HG02571 (cell line): Measurements from ENCODE around the gene KREMEN1.

Source experiments
- ATAC-seq: cut with Tn5 transposase; IDR thresholded peaks from one replicate; pipeline ENCODE4 v1.9.1; 2021; ENCODE audit warnings: mild to moderate bottlenecking, moderate library complexity; ENCODE audit not compliant: unreplicated experiment

The KREMEN1 gene

DNA sequence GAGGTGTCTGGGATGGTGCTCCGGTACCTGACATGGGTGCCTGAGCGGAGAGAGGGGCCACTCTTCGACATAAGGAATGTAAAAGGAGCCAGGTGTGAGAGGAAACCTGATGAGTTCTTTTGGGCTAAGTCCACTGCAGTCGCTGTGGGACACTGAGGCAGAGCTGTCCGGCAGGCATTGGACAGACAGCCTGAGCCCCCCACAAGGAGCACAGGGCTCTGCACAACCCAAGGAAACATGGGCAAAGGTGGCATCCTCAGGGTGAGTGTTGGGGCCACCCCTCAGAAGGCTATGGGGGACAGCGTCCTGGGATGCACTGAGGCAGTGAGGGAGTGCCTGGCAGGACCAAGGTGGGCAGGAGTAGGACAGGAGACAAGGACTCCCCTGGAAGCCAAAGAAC lies 75.2 kb downstream of the KREMEN1 start:
- no peak for ATAC-seq

DNA sequence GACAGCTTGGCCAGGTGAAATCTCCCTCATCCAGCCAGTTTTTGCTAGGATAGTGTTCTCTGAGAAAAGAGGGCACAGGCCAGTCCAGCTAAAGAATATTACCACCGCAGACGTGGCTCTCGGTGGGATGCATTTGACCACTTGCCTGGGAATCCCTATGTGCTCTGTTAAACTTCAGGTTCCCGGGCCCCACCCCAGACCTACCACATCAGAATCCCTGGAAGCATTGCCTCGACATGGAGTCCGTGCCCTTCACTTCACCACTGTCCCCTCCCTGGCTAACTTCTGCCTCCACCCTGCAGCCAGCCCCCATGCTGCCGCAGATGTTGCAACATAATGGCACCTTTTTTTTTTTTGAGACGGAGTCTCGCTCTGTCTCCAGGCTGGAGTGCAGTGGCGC lies 76.0 kb downstream of the KREMEN1 start:
- ATAC-seq, result no peak

DNA sequence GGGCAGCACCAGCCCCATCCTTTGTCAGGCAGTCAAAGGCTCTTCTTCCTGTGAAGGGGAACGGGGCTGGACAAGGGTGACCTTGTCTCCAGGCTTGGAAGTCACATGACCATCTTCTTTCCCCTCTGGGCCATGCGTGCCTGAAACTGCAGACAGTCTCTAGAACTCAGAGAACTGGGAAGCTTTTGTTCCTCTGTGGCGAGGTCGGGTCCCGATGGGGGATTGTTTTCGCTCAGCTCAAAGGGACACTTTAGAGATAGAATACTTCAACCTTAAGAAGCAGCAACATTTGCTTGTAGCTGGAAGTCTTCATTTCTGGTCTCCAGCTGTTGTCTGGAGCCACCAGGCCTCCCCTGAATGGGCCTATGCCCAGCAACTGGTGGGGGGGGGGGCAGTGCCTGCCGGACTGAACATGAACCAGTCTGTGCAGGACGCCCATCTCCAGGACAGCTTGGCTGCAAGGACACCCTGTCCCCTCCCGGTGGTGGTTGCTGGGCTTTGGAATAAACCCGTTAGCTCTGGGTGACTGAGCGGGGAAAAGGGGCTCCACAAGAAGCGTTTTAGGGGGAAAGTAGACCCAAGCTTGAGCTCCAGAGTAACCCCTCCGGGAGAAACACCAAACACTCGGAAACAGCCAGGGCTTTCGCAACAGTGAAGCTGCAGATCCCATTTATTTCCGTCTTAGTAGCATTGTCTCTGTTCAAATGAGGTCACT lies 77.2 kb downstream of the KREMEN1 start:
- no peak for ATAC-seq

DNA sequence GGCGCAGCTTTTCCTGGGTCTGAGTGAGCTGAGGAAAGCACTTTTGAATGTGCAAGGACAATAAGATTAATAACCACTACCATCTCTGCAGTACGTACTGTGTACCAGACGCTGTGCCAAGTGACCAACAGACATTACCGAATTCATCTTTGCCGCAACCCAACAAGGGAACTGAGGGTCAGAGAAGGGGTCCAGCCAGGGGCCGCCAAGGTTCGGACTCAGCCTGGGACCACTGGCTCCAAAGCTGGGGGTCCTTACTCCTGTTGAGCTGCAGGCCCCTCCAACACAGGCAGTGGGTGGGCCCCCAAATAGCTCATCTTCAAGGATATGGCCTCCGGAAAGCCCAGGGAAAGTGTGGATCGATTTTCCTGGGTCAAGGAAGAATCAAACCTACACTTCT lies 77.9 kb downstream of the KREMEN1 start:
- no peak for ATAC-seq

DNA sequence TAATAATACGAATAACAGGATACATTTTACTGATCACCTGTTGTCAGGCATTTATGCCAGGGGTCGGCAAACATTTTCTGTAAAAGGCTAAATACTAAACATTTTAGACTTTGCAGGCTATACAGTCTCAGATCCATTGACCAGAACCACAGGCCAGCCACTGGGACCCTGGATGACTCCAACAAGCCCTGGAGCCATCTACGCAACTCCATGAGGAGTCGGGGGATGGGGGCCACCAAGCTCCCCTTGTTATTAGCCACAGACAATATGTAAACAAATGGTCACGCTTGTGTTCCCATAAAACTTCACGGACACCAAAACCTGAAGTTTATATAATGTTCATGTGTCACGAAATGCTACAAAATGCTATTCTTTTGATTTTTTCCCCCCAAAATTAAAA lies 78.5 kb downstream of the KREMEN1 start:
- no peak for ATAC-seq

DNA sequence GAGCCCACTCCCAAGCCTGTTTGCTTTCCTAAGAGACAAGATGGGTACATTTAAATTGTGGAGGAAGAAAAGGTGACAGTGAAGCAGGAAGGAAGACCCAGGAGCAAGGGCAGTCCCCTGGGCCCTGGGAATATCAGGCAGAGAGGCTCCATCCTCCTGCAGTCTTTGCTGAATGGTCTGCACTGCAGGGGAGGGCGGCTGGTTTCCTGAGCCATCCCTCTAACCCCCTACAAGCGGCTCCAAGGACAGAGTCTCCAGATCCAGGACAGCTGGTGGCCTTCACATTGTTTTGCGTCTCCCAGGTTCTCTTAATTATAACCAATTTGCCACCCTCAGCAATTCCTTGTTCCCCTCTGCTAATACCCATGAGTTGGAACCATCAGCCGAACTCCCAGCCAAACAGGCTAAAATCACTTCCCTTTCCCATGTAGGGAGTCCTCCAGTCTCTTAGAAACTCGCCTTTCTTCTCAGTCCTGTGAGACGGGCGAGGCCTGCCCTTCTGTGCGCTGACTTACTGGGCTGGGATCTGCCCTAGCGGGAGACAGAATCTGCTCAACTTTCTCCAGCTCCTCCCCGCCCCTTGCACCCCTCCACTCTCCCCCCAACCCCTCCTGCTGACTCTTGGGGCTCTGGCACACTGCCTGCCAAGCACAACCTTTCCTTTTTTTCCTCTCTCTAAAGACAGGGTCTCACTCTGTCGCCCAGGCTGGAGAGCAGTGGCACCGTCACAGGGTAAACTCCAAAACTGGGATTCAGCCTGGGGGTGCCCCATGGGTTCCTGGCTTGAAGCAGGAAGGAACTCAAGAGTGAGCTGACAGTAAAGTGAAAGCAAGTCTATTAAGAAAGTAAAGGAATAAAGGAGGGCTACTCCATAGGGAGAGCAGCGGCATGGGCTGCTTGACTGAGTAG lies 79.5 kb downstream of the KREMEN1 start:
- ATAC-seq, result no peak

DNA sequence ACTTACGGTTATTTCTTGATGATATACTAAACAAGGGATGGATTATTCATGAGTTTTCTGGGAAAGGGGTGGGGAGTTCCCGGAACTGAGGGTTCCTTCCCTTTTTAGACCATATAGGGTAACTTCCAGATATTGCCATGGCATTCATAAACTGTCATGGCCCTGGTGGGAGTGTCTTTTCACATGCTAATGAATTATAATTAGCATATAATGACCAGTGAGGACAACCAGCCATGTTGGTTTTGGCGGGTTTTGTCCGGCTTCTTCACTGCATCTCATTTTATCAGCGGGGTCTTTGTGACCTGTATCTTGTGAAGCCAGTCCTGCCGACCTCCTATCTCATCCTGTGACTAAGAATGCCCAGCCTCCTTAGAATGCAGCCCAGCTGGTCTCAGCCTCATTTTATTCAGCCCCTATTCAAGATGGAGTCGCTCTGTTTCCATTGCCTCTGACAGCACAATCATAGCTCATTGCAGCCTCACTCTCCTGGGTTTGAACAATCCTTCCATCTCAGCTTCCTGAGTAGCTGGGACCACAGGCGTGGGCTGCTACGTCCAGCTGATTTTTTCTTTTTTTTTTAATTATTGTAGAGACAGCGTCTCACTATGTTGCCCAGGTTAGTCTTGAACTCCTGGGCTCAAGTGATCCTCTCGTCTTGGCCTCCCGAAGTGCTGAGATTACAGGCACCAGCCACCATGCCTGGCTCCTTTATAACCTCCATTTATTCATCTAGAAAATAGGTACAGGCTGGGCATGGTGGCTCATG lies 80.3 kb downstream of the KREMEN1 start:
- no peak for ATAC-seq

DNA sequence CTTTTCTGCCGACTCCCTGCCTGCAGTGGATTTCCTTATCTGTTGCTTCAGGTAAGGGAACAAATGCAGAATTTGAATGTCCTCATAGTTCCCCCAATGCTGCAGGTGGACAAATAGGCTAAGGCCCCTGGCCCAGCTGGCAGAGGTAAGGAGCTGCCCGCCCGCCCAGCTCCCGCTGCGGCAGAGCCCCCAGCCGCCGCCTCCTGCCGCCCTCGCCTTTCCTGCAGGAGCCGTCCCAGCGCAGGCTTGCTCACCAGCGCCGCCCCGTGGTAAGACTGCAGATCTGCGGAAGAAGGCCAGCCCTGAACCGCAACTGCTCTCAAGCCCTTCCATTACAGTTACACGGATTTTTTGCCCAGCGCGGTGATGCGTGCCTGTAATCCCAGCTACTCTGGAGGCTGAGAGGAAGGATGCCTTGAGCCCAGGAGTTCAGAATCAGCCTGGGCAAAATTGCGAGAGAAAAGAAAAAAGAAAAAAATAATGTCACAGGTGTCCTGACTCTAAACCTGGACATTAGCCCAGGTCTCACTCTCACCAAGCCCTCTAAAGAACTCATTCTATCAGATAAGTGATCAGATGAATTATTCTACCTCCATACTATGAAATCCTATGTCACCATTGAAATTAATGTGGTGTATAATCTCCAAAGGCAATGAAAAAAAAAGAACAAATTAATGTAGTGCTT lies 81.7 kb downstream of the KREMEN1 start:
- no peak for ATAC-seq

DNA sequence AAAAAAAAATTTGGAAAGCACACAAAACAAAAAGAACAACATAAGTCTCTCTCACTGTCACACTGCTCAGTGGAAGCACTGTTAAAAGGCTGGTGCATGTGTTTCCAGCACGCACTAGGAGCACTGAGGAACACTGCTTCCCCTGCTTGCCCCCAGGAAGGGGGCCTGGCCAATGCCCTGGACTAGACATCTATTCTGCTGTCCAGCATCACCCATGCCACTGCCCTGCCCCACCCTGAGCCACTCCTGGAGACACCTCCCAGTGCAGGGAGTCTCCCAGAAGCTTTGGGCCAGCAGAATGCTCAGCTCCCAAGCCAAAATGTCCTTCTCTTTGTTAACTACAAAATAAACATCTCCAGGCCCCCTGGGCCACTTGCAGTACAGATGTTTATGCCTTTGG lies 83.1 kb downstream of the KREMEN1 start:
- ATAC-seq, result no peak

DNA sequence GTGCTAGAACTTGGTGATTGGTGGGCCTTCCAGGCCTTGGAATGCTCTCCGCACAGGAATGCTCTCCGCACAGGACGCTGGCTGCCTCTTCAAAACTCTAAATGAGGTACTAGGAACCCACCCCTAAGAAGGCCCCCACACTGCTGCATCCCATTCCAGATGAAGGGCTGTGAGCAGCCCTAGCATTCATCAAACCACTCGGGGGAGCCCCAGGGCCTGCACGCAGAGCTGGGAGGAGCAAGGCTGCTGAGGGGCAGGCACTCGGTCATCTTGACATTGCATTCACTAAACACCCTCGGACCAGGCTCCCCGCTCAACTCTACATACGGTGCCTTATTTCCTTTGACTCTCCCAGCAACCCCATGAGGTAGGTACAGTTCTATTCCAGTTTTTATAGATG lies 83.7 kb downstream of the KREMEN1 start:
- ATAC-seq, result no peak

DNA sequence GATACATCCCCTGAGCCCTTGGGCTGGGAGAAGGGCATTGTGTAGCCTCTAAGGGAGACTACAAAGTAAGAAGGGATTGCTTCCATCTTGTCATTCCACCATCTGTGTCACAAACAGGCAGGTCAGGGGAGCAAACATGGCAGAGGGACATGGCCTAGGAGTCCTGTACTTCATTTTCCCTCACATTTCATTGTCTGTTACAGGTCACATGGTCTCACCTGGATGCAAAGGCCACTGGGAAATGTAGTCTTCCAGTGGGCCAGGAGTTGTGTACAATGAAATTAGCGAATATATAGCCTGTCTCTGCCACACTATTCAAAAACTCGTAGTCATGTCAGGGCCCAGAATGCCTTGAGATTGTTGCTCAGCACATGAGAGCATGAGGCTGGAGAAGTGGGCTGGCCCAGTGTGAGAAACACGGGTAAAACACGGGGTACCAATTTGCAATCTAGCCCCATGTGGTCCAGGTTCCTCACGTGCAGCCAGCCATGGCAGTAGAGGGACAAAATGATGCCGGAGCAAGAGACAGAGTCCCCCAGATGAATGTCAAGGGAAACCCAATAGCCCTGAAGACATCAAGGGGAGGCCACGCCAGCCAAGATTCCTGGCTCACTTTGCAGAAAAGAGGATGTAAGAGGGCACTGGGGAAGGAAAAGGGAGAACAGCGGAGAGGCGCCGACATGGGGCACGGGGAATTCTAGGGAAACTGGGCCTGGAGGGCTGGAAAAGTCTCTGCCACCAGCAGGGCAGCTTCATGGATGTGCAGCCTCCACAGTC lies 85.1 kb downstream of the KREMEN1 start:
- ATAC-seq, result no peak

DNA sequence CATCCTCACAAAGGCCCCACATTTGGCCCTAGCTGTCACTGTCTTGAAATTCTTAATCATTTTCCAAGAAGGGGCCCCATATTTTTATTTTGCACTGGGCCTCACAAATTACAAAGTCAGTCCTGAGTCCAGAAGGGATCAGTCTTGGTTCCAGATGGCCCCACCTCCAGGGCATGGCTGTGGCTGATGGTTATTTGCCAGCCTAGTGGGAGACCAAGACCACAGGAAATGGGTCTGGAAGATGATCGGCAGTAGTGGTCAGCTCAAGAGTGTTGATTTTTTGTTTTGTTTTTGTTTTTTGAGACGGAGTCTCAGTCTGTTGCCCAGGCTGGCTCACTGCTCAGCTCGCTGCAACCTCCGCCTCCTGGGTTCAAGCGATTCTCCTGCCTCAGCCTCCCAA lies 85.7 kb downstream of the KREMEN1 start:
- ATAC-seq, result no peak

DNA sequence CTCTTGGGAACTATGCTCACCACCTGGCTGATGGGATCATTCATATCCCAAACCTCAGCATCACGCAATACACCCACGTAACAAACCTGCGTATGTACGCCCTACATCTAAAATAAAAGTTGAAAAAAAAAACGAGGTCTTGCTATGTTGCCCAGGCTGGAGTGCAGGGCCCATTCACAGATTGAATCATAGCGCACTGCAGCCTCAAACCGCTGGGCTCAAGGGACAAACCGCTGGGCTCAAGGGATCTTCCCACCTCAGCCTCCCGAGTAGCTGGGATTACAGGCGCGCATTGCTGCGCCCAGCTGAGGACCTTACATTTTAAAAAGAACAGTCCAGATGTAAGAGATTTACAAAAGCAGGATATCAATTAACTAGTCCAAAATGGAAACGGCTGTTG lies 91.0 kb downstream of the KREMEN1 start:
- ATAC-seq, result no peak

DNA sequence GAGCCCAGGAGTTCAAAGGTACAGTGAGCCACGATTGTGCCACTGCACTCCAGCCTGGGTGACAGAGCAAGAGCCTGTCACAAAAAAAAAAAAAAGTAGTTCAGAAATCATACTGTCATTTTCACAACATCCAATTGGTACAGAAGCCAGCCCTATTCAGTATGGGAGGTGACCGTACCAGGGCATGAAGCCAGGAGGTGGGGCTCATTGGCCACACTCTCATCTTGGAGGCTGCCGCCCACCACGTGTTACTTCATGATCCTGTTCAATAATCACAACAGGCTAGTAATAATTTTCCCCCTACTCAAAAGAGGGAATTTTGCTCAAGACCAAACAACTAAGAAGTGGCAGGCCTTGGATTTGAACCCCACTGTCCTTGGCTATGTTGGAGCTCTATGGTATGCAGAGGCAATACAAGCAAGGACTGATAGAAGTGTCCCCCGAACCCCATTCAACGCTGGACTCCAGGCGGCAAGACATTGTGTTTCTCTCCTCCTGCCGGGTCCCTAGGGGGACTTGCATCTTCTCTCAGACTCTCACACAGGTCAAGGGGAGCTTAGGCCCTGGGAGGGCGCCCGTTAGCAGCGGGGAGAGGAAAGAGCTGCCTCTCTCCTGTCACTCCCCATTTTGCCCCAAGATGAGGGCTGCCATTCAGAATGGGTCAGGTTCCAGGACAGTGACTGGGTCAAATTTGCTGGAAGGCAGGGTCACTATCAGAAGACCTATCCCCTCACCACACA lies 92.7 kb downstream of the KREMEN1 start:
- ATAC-seq, result no peak

DNA sequence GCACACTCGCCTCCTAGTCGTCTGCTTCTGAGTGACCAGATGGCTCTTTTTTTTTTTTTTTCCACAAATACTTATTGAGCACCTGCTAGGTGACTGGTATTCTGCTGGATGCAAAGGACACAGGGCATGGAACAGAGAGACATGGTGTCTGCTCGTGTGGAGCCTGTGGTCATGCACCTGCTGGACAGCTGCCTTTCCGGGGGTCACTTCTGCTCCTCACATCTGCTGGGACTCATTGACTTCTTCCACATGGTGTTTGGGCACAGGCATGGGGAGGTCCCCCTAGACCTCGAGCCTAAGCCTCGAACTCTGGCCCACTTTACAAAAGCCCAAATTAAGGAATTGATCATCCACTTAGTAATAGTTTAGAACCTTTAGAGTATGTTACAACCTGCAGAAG lies 93.3 kb downstream of the KREMEN1 start:
- no peak for ATAC-seq

DNA sequence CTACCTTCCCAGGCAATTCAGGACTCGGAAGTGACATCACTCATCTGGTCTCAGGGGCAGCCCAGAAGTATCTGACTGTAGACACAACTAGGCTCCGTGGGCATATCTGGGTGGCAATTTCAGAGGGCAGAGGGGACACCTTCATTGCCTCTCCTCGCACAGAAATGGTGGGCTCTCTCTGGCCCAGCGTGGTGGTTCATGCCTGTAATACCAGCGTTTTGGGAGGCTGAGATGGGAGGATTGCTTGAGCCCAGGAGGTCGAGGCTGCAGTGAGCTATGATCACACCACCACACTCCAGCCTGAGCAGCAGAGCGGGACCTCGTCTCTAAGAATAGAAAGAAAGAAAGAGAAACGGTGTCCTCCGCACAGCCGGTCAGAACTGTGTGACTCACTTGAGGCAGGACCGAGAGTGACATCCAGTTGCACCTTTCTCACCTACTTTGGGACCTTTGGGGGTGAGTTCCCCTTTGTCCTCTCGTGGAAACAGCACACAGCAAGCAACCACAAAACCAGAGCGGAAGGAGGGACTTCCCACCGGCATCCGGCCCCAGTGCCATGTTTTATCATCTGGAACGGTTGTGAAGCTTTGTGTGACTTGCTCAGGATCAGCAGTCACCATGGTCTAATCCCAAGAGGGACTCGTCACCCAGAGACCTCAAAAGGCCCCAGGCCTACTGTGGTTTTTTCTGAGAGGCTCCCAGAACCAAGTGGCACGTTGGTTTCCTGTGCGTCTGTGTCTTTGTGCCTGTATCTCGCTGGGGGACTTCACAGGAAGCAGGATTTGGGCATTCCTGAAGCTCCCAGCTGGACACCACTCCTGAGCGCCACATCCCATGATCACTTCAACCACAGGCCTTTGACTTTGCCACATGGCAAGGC lies 94.4 kb downstream of the KREMEN1 start:
- ATAC-seq, result peak; percentile 85

DNA sequence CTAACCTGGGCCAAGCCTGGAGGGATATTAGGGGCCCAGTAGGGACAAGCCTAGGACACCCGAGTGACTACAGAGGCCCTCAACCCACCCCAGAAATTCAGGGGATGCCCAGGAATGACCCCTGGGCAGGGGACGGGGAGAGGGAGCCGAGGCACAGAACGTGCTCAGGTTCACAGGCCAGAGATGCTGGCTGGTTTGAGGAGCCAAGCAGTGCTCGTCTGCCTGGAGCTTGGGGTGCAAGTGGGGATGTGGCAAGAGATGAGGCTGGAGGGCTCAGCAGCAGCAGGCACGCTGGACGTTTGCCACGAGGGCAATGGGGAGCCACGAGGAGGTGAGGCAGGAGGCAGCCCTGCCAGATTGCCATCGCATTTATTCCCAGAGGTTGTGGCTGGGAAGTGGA lies 98.9 kb downstream of the KREMEN1 start:
- no peak for ATAC-seq

DNA sequence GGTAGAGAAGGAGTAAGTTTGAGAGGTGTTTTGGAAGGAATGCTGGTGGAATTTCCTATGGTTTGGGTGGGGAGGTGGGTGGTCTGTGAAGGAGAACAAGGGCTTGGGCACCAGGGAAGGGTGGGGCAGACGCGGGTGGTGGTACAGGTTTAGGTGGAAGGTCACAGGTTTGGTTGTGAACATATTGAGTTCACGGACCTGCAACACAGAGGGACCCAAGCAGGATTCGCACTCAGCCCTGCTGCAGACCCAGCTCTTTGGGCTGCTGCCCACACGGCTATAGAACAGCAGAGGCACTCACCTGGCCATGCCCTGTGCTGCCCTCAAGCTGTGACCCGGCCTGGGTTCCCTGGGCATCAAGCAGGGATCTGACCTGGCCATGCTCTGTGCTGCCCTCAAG lies 99.4 kb downstream of the KREMEN1 start:
- ATAC-seq, result no peak
